Duodenal mucosa (tissue), 2 donors: ENCODE results near the gene SLC32A1.

ENCODE experiments used
- H3K27ac ChIP-seq: one replicate; pipeline ENCODE4 v1.7.0; 2013; ENCODE audit warnings: low read depth, low read length
- H3K27me3 ChIP-seq, 2 donors: one replicate each; pipeline ENCODE4 v1.7.0; 2013; ENCODE audit warnings: low read length in 2 of 2, control low read depth in 1 of 2; ENCODE audit not compliant: insufficient read depth in 2 of 2, control insufficient read depth in 1 of 2
- H3K36me3 ChIP-seq, 2 donors: one replicate each; pipeline ENCODE4 v1.7.0; 2013; ENCODE audit warnings: low read length in 2 of 2, control low read depth in 1 of 2; ENCODE audit not compliant: insufficient read depth in 2 of 2, control insufficient read depth in 1 of 2
- H3K4me1 ChIP-seq, 2 donors: one replicate each; pipeline ENCODE4 v1.7.0; 2013; ENCODE audit warnings: low read length in 2 of 2, control low read depth in 1 of 2; ENCODE audit not compliant: insufficient read depth in 2 of 2, control insufficient read depth in 1 of 2
- H3K4me3 ChIP-seq, 2 donors: one replicate each; pipeline ENCODE4 v1.7.0; 2013; ENCODE audit warnings: low read length in 2 of 2, low read depth in 1 of 2
- H3K9ac ChIP-seq, 2 donors: one replicate each; pipeline ENCODE4 v1.7.0; 2013; ENCODE audit warnings: low read length in 2 of 2, low read depth in 1 of 2
- H3K9me3 ChIP-seq, 2 donors: one replicate each; pipeline ENCODE4 v1.7.0; 2013; ENCODE audit warnings: low read length in 2 of 2, control low read depth in 1 of 2; ENCODE audit not compliant: control insufficient read depth in 1 of 2

Gene SLC32A1

GRCh38 chr20:38725148-38725901 lies 1.0 kb downstream of the SLC32A1 start:
- no peaks in the 10 kb centered on the region for H3K36me3 ChIP-seq
- no peak overlapping the region for H3K27ac ChIP-seq
- H3K9me3 ChIP-seq = no peaks in the 10 kb centered on the region
- peaks cover 90 to 94% of the 10 kb centered on the region in 2 donors for H3K27me3 ChIP-seq
- peaks cover 4 to 7% of the 10 kb centered on the region in 2 donors for H3K4me1 ChIP-seq
- H3K4me3 ChIP-seq = no peak overlapping the region
- no peak overlapping the region for H3K9ac ChIP-seq

GRCh38 chr20:38725931-38726803 lies 1.9 kb downstream of the SLC32A1 start:
- Histone ChIP-seq H3K4me3 (no peak overlapping the region), H3K9ac (no peak overlapping the region), H3K36me3 (no peaks in the 10 kb centered on the region), H3K27me3 (peaks cover 90 to 94% of the 10 kb centered on the region in 2 donors), H3K9me3 (no peaks in the 10 kb centered on the region), H3K4me1 (peaks cover 12 to 15% of the 10 kb centered on the region in 2 donors), H3K27ac (no peak overlapping the region)

GRCh38 chr20:38726804-38727606 lies 2.7 kb downstream of the SLC32A1 start:
- Histone ChIP-seq H3K36me3 (no peaks in the 10 kb centered on the region), H3K4me1 (peaks cover 15 to 20% of the 10 kb centered on the region in 2 donors), H3K9ac (no peak overlapping the region), H3K27me3 (peaks cover 90 to 93% of the 10 kb centered on the region in 2 donors), H3K4me3 (no peak overlapping the region), H3K27ac (no peak overlapping the region), H3K9me3 (no peaks in the 10 kb centered on the region)

GRCh38 chr20:38727607-38728190 lies 3.4 kb downstream of the SLC32A1 start:
- Histone ChIP-seq H3K4me3 (no peak overlapping the region), H3K4me1 (peaks cover 15 to 20% of the 10 kb centered on the region in 2 donors), H3K36me3 (no peaks in the 10 kb centered on the region), H3K27ac (no peak overlapping the region), H3K9me3 (no peaks in the 10 kb centered on the region), H3K27me3 (peaks cover 92% of the 10 kb centered on the region in 2 donors), H3K9ac (no peak overlapping the region)

GRCh38 chr20:38728191-38728781 lies 4.0 kb downstream of the SLC32A1 start:
- H3K4me1 ChIP-seq = peaks cover 15 to 20% of the 10 kb centered on the region in 2 donors
- H3K36me3 ChIP-seq = no peaks in the 10 kb centered on the region
- H3K4me3 ChIP-seq = no peak overlapping the region
- H3K27me3 ChIP-seq = peaks cover 91 to 92% of the 10 kb centered on the region in 2 donors
- no peak overlapping the region for H3K27ac ChIP-seq
- H3K9ac ChIP-seq = no peak overlapping the region
- no peaks in the 10 kb centered on the region for H3K9me3 ChIP-seq

GRCh38 chr20:38728911-38729642 lies 4.8 kb downstream of the SLC32A1 start:
- H3K27me3 ChIP-seq = peaks cover 92 to 93% of the 10 kb centered on the region in 2 donors

GRCh38 chr20:38729767-38730166 lies 5.5 kb downstream of the SLC32A1 start:
- no peak overlapping the region for H3K9ac ChIP-seq
- H3K36me3 ChIP-seq = no peaks in the 10 kb centered on the region
- no peak overlapping the region for H3K4me3 ChIP-seq
- H3K4me1 ChIP-seq = peaks cover 15 to 20% of the 10 kb centered on the region in 2 donors
- no peak overlapping the region for H3K27ac ChIP-seq
- H3K9me3 ChIP-seq = no peaks in the 10 kb centered on the region
- peaks cover 87 to 92% of the 10 kb centered on the region in 2 donors for H3K27me3 ChIP-seq

More at GRCh38 chr20:38728911-38729642, 4.8 kb downstream of the SLC32A1 start:
- H3K27ac ChIP-seq = no peak overlapping the region
- H3K4me3 ChIP-seq = no peak overlapping the region
- H3K36me3 ChIP-seq = no peaks in the 10 kb centered on the region
- H3K9ac ChIP-seq = no peak overlapping the region
- H3K4me1 ChIP-seq = peaks cover 15 to 20% of the 10 kb centered on the region in 2 donors
- H3K9me3 ChIP-seq = no peaks in the 10 kb centered on the region

- H3K27me3 ChIP-seq = peaks cover 81 to 90% of the 10 kb centered on the region in 2 donors
- peaks cover 15 to 20% of the 10 kb centered on the region in 2 donors for H3K4me1 ChIP-seq
These were observed 6.1 kb downstream of the SLC32A1 start for GRCh38 chr20:38730167-38730988.

More at GRCh38 chr20:38730167-38730988, 6.1 kb downstream of the SLC32A1 start:
- H3K27ac ChIP-seq = no peak overlapping the region
- peak overlapping the region in 1 of 2 donors; percentile 63 for H3K4me3 ChIP-seq
- H3K9me3 ChIP-seq = no peaks in the 10 kb centered on the region
- H3K36me3 ChIP-seq = no peaks in the 10 kb centered on the region
- H3K9ac ChIP-seq = no peak overlapping the region
